Myocyte (in vitro differentiated cells): Measurements from ENCODE around the gene OR10C1. TPM values are rescaled to one million over a fixed set of nuclear protein-coding genes. Genes with fewer than 3 reads are reported as not detected.
"Not testable (repeated sequence)": the region's sequence is repeated elsewhere in the genome, so short reads cannot be mapped to it uniquely, and the experiment has no call there.

Source experiments
- DNase-seq: peaks from one replicate; pipeline ENCODE4 v3.0.0-alpha.2; 2012; ENCODE audit warnings: low read depth
- polyA plus RNA-seq: library from polyadenylated mRNA; unstranded; fragments of >200 nt; gene quantifications from one replicate; pipeline ENCODE4 v1.2.1, GENCODE V29; 2012; ENCODE audit warnings: missing spikeins
- total RNA-seq: library from RNA; depleted of rRNA; stranded (reverse); fragments of >200 nt; gene quantifications from 2 replicates; pipeline ENCODE4 v1.2.3, GENCODE V29; 2014

The OR10C1 gene
- not detected in 2 replicates for total RNA-seq
- not detected for polyA plus RNA-seq

- DNase-seq, result no peak
Observed at GRCh38 chr6:29439006-29439405, at the start of gene OR10C1. Gene OR10C1 (plus strand): TSS chr6:29439306. CDS start chr6:29440016, 710 bp downstream.

- DNase-seq, result no peak
Observed at GRCh38 chr6:29395331-29395730, 43.8 kb upstream of the OR10C1 start, which contains the start of gene OR12D2. Gene OR12D2 (plus strand): TSS chr6:29395631. CDS start chr6:29396700, 1,069 bp downstream.

GRCh38 chr6:29399525-29399924 lies 39.6 kb upstream of the OR10C1 start:
- DNase-seq, result no peak

GRCh38 chr6:29403801-29404200 lies 35.3 kb upstream of the OR10C1 start:
- no peak for DNase-seq

GRCh38 chr6:29414588-29414987 lies 24.5 kb upstream of the OR10C1 start, which contains the start of gene OR12D1:
Gene OR12D1 (plus strand): TSS chr6:29414928.
- DNase-seq, result no peak

GRCh38 chr6:29419516-29419915 lies 19.6 kb upstream of the OR10C1 start:
- DNase-seq, result no peak

GRCh38 chr6:29424168-29424567 lies 14.9 kb upstream of the OR10C1 start:
- DNase-seq, result no peak

- no peak for DNase-seq
Observed at GRCh38 chr6:29424575-29424974, 14.5 kb upstream of the OR10C1 start.

- no peak for DNase-seq
Observed at GRCh38 chr6:29425075-29425474, 14.0 kb upstream of the OR10C1 start.

- no peak for DNase-seq
Observed at GRCh38 chr6:29426654-29427053, 12.5 kb upstream of the OR10C1 start.

- not testable (repeated sequence) for DNase-seq
Observed at GRCh38 chr6:29436730-29437129, 2.4 kb upstream of the OR10C1 start.

- DNase-seq, result no peak
Observed at GRCh38 chr6:29442719-29443118, 3.6 kb downstream of the OR10C1 start.

GRCh38 chr6:29444031-29444430 lies 4.9 kb downstream of the OR10C1 start:
- not testable (repeated sequence) for DNase-seq

GRCh38 chr6:29447670-29448069 lies 8.6 kb downstream of the OR10C1 start:
- DNase-seq, result no peak

- no peak for DNase-seq
Observed at GRCh38 chr6:29451471-29452193, 12.5 kb downstream of the OR10C1 start.

- DNase-seq, result no peak
Observed at GRCh38 chr6:29456971-29457370, 17.9 kb downstream of the OR10C1 start, which contains the start of the genes OR11A1 and OR2H1. Gene OR11A1 (minus strand): TSS chr6:29457071. CDS start chr6:29427641, 29,430 bp downstream. Gene OR2H1 (plus strand): TSS chr6:29457155. CDS start chr6:29461770, 4,615 bp downstream.

- DNase-seq, result no peak
Observed at GRCh38 chr6:29461021-29461814, 22.1 kb downstream of the OR10C1 start.

- no peak for DNase-seq
Observed at GRCh38 chr6:29462022-29462421, 22.9 kb downstream of the OR10C1 start.

GRCh38 chr6:29465279-29465678 lies 26.2 kb downstream of the OR10C1 start:
- no peak for DNase-seq

- DNase-seq, result no peak
Observed at GRCh38 chr6:29465801-29466200, 26.7 kb downstream of the OR10C1 start.

- DNase-seq, result no peak
Observed at GRCh38 chr6:29466241-29466640, 27.1 kb downstream of the OR10C1 start.

- DNase-seq, result no peak
Observed at GRCh38 chr6:29474996-29475395, 35.9 kb downstream of the OR10C1 start.
